K562 (cell line): Measurements from ENCODE around the gene ARF1. TPM values are rescaled to one million over a fixed set of nuclear protein-coding genes. Genes with fewer than 3 reads are reported as not detected.

Experiments used
- BCOR ChIP-seq: fragments of 450-650 bp; IDR thresholded peaks from 2 replicates; pipeline ENCODE4 v1.6.1; 2016
- CHD1 ChIP-seq: fragments of 200-600 bp; sonication (generic); IDR thresholded peaks from one replicate; pipeline ENCODE4 v1.6.1; 2012; ENCODE audit warnings: mild to moderate bottlenecking, moderate library complexity, low read length, inconsistent platforms
- CREM ChIP-seq: IDR thresholded peaks from 2 replicates; pipeline ENCODE4 v1.6.1; 2014; ENCODE audit warnings: antibody characterized with exemption, low read depth
- E2F3 ChIP-seq: fragments of 250-450 bp; sonication (Bioruptor Pico); IDR thresholded peaks from 2 replicates; pipeline ENCODE4 v1.4.0; 2020; ENCODE audit warnings: mild to moderate bottlenecking
- ELF1 ChIP-seq: fragments of 200-800 bp; sonication (Bioruptor generic); IDR thresholded peaks from 2 replicates; pipeline ENCODE4 v1.6.1; 2016; ENCODE audit warnings: missing genetic modification characterization, missing compliant biosample characterization
- ELK1 ChIP-seq: sonication (generic); formaldehyde crosslinking; IDR thresholded peaks from 2 replicates; pipeline ENCODE4 v1.8.1; 2022; ENCODE audit warnings: missing genetic modification reagents
- ETV6 ChIP-seq, 3 experiments: fragments of 150-350 bp in 1 of 3; sonication (generic) in 1 of 3; formaldehyde crosslinking in 1 of 3; IDR thresholded peaks; 2 replicates each; pipeline versions ENCODE4 v1.6.1 to v1.8.0; 2014 to 2022; ENCODE audit warnings: borderline replicate concordance in 2 of 3, low read depth in 2 of 3, antibody characterized with exemption in 1 of 3, low read length in 1 of 3, mild to moderate bottlenecking in 1 of 3, missing genetic modification reagents in 1 of 3
- MYC ChIP-seq, 2 experiments: fragments of 250-450 bp in 1 of 2; sonication (Bioruptor Pico) in 1 of 2; IDR thresholded peaks; 2 replicates each; pipeline versions ENCODE4 v1.5.1 to v1.6.1; 2012 to 2021; ENCODE audit warnings: low read depth in 2 of 2, borderline replicate concordance in 1 of 2, improper control_type of control experiment in 1 of 2, low read length in 1 of 2, mild to moderate bottlenecking in 1 of 2, moderate library complexity in 1 of 2
- NR2C2 ChIP-seq, 2 experiments: fragments of 200-800 bp in 1 of 2; sonication (Bioruptor generic) in 1 of 2; sonication (generic) in 1 of 2; formaldehyde crosslinking in 1 of 2; IDR thresholded peaks; 2 replicates each; pipeline versions ENCODE4 v1.6.1 to v1.8.0; 2016 to 2022; ENCODE audit warnings: mild to moderate bottlenecking in 1 of 2, missing compliant biosample characterization in 1 of 2, missing genetic modification characterization in 1 of 2, missing genetic modification reagents in 1 of 2
- OTX1 ChIP-seq: fragments of 450-650 bp; formaldehyde crosslinking; IDR thresholded peaks from 2 replicates; pipeline ENCODE4 v1.4.0; 2022; ENCODE audit warnings: mild to moderate bottlenecking
- PHB ChIP-seq: fragments of 250-450 bp; sonication (Bioruptor Pico); IDR thresholded peaks from 2 replicates; pipeline ENCODE4 v1.5.0; 2021
- SAFB ChIP-seq: fragments of 200-400 bp; formaldehyde crosslinking; IDR thresholded peaks from 2 replicates; pipeline ENCODE4 v1.6.1; 2017; ENCODE audit warnings: low read depth, low read length, borderline replicate concordance
- SIN3A ChIP-seq, 2 experiments: fragments of 150-350 bp in 1 of 2; IDR thresholded peaks; 2 replicates each; pipeline ENCODE4 v1.6.1; 2011 to 2016; ENCODE audit warnings: borderline replicate concordance in 2 of 2, low read depth in 2 of 2, low read length in 2 of 2, mild to moderate bottlenecking in 2 of 2, moderate library complexity in 2 of 2; ENCODE audit not compliant: control insufficient read depth in 1 of 2
- SMARCB1 ChIP-seq: IDR thresholded peaks from 2 replicates; pipeline ENCODE4 v1.6.1; 2011; ENCODE audit warnings: improper control_type of control experiment, low read depth; ENCODE audit not compliant: insufficient read length
- SRSF3 ChIP-seq: fragments of 200-400 bp; formaldehyde crosslinking; IDR thresholded peaks from 2 replicates; pipeline ENCODE4 v1.6.1; 2016; ENCODE audit warnings: mild to moderate bottlenecking, low read length, moderate library complexity; ENCODE audit not compliant: insufficient read depth
- ZBTB49 ChIP-seq: sonication (generic); formaldehyde crosslinking; IDR thresholded peaks from 2 replicates; pipeline ENCODE4 v1.8.0; 2022; ENCODE audit warnings: missing genetic modification reagents, mild to moderate bottlenecking, borderline replicate concordance
- ZNF12 ChIP-seq: sonication (generic); formaldehyde crosslinking; IDR thresholded peaks from 2 replicates; pipeline ENCODE4 v1.4.0; 2020; ENCODE audit warnings: mild to moderate bottlenecking, missing genetic modification reagents
- ZNF589 ChIP-seq: fragments of 200-800 bp; sonication (Bioruptor generic); IDR thresholded peaks from 2 replicates; pipeline ENCODE4 v1.6.1; 2016; ENCODE audit warnings: low read depth, missing genetic modification characterization, missing compliant biosample characterization
- ZNF639 ChIP-seq, 2 experiments: fragments of 200-800 bp in 1 of 2; sonication (Bioruptor generic) in 1 of 2; sonication (generic) in 1 of 2; formaldehyde crosslinking in 1 of 2; IDR thresholded peaks in 1 of 2; conservative IDR thresholded peaks in 1 of 2; 2 replicates each; pipeline versions ENCODE4 v1.5.0 to v1.6.1; 2016 to 2020; ENCODE audit warnings: missing compliant biosample characterization in 1 of 2, missing genetic modification characterization in 1 of 2, missing genetic modification reagents in 1 of 2
- polyA plus RNA-seq, 8 experiments: library from polyadenylated mRNA; depleted of rRNA in 4 of 8; stranded (reverse) in 5 of 8; unstranded in 3 of 8; fragments of >200 nt; fragmentation: Nextera tagmentation in 2 of 8; fragmentation: Illumina TruSeq in 1 of 8; extraction: Ambion mirVana in 2 of 8; extraction: Trizol in 1 of 8; gene quantifications; 2 replicates each; pipeline versions ENCODE4 v1.2.1 to v1.2.3, GENCODE V29; 2011 to 2014; ENCODE audit warnings: inconsistent platforms in 1 of 8, missing spikeins in 1 of 8
- total RNA-seq, 7 experiments: library from RNA; depleted of rRNA in 6 of 7; stranded (reverse); fragments of >200 nt in 6 of 7; fragmentation: Illumina TruSeq in 2 of 7; extraction: Trizol in 2 of 7; gene quantifications; 2 replicates each; pipeline versions ENCODE4 v1.2.1 to v1.2.3, GENCODE V29; 2011 to 2021; ENCODE audit warnings: low replicate concordance in 1 of 7

Gene ARF1
- total and polyA plus RNA-seq, 9 of the 15 experiments (the other 6 are each of a cell fraction or from before 2014, with no cell fraction given) = 69.8 to 593 (median 325) TPM

GRCh38 chr1:228082918-228083870 is 686 bp downstream of the ARF1 start (continued):
- TF ChIP-seq SIN3A (IDR thresholded peaks at IDR 0.05; ENCODE audit: borderline replicate concordance in 2 of 2, control insufficient read depth in 1 of 2, low read depth in 2 of 2, low read length in 2 of 2) (peak; percentile 43 to 63; a peak in 3 of 4 replicates), ZNF12 (peak; percentile 45), E2F3 (CRISPR knock-in tag) (0 out of 2 replicates have a peak, but pooled peaks have one; percentile 14), CHD1 (peak; percentile 97), SMARCB1 (no peak), ZNF639 (CRISPR knock-in tag; conservative IDR thresholded peaks at IDR 0.05 in 1 of 2, IDR thresholded peaks at IDR 0.05 in 1 of 2) (0 out of 4 replicates have a peak, but pooled peaks have one; percentile 12 to 75), CREM (peak; percentile 45; the same call in 1 of the 2 replicates), MYC (IDR thresholded peaks at IDR 0.05; ENCODE audit: low read depth, low read length) (0 out of 2 replicates have a peak, but pooled peaks have one; percentile 13), MYC (CRISPR knock-in tag; IDR thresholded peaks at IDR 0.05; ENCODE audit: borderline replicate concordance, low read depth) (peak; percentile 53; the same call in 1 of the 2 replicates), PHB (peak; percentile 78; the same call in 1 of the 2 replicates), OTX1 (CRISPR knock-in tag) (0 out of 2 replicates have a peak, but pooled peaks have one; percentile 35), BCOR (no peak), SRSF3 (peak; percentile 98), ELK1 (CRISPR knock-in tag) (no peak), ZNF589 (no peak), ELF1 (tag) (peak; percentile 20; the same call in 1 of the 2 replicates), ETV6 (IDR thresholded peaks at IDR 0.05; ENCODE audit: borderline replicate concordance in 1 of 2, low read depth in 2 of 2, low read length in 1 of 2) (no peak; a peak in 1 of 4 replicates), ETV6 (CRISPR knock-in tag; IDR thresholded peaks at IDR 0.05; ENCODE audit: borderline replicate concordance) (peak; percentile 79; the same call in 1 of the 2 replicates), NR2C2 (CRISPR knock-in tag; IDR thresholded peaks at IDR 0.05) (peak; percentile 64), NR2C2 (tag; IDR thresholded peaks at IDR 0.05) (peak; percentile 44; the same call in 1 of the 2 replicates), ZBTB49 (CRISPR knock-in tag) (0 out of 2 replicates have a peak, but pooled peaks have one; percentile 69), SAFB (peak; percentile 35; the same call in 1 of the 2 replicates)
